ENCODE measurements around the gene NPIPA1.
"Not testable (repeated sequence)": the region's sequence is repeated elsewhere in the genome, so short reads cannot be mapped to it uniquely, and the experiment has no call there.

The NPIPA1 gene

DNA sequence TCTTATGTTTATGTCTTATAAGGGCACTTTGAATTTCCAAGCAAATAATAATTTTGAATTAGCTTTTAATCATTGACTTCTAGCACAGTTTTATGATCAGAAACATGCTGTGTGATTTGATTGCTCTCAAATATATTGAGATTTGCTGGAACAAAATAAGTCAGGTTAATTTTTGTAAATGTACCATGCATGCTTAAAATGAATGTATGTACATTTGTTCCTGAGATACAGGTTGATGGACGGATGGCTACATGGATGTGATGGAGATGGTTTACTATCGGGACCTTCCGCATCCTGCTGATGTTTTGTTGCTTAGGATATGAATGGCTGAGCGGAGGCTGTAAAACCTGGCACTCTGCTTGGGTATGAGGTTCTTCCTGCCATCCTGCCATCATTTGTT lies at the start of gene NPIPA1:
NPIPA1 (plus strand) TSS at position 301 of the 400 bp plus-strand sequence; CDS start at position 301, 0 bp downstream.
- H3K9me3 ChIP-seq (ENCODE audit: control insufficient read depth, low read depth, low read length); H3K27me3 ChIP-seq (ENCODE audit: control insufficient read depth, insufficient read depth, low read length); H3K4me1 ChIP-seq (ENCODE audit: control insufficient read depth, low read depth, low read length); H3K27ac ChIP-seq (ENCODE audit: low read length); H3K9ac ChIP-seq (ENCODE audit: low read length); H3K4me3 ChIP-seq (ENCODE audit: low read length); H3K36me3 ChIP-seq (ENCODE audit: control insufficient read depth, low read depth, low read length): not testable (repeated sequence)

DNA sequence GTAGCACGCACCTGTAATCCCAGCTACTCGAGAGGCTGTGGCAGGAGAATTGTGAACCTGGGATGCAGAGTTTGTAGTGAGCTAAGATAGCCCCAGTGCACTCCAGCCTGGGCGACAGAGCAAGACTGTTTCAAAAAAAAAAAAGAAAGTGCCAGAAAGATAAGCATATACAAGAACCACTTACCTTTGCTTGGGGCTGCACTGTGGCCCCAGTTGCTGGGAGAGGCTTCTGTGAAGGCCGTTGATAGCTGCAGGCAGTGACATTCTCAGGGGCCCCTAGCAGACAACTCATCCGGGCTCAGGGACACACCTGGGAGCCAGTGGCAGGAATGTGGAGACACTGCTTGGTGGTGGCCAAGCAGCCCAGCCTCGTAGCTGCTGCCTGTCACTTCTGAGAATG lies 45.1 kb upstream of the NPIPA1 start:
- not testable (repeated sequence) for H3K27ac ChIP-seq (ENCODE audit: low read length); H3K27me3 ChIP-seq (ENCODE audit: control insufficient read depth, insufficient read depth, low read length); H3K36me3 ChIP-seq (ENCODE audit: control insufficient read depth, low read depth, low read length); H3K4me1 ChIP-seq (ENCODE audit: control insufficient read depth, low read depth, low read length); H3K4me3 ChIP-seq (ENCODE audit: low read length); H3K9ac ChIP-seq (ENCODE audit: low read length); H3K9me3 ChIP-seq (ENCODE audit: control insufficient read depth, low read depth, low read length)

DNA sequence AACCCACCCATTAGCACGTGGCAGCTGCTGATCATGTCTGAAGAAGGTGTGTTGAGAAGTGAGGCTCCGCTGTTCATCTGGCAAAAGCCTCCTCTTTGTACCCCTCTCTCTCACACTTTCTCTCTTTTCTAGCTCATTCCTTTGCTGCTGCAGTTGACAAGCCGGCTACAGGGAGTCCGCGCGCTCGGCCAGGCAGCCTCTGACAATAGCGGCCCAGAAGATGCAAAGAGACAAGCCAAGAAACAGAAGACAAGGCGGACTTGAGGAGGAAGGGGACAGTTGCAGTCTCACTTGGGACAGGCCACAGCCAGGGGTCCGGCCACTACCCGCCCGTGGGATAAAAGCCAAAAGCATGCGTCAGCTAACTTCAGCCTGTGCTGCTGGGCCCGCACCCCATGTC lies 41.9 kb upstream of the NPIPA1 start:
- not testable (repeated sequence) for H3K9me3 ChIP-seq (ENCODE audit: control insufficient read depth, low read depth, low read length); H3K27ac ChIP-seq (ENCODE audit: low read length); H3K4me3 ChIP-seq (ENCODE audit: low read length); H3K27me3 ChIP-seq (ENCODE audit: control insufficient read depth, insufficient read depth, low read length); H3K36me3 ChIP-seq (ENCODE audit: control insufficient read depth, low read depth, low read length); H3K4me1 ChIP-seq (ENCODE audit: control insufficient read depth, low read depth, low read length); H3K9ac ChIP-seq (ENCODE audit: low read length)

DNA sequence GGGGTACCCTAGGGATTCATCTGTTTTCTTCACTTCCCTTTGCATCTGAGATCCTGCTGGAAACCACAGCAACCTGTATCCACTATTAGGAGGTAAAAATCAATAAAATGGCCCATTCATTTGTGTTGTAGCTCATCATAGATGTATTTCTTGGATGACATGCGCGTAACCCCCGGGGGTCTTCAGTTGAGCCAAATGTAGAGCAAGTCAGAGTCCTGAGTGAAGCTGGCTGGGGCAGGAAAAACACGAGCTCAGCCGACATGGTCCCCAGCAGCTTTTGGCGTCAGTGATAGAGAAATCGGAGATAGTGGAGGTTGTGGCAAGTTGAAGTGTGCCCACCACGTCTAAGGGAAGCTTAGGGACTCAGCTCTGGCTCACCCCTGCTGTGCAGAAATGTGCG lies 41.2 kb upstream of the NPIPA1 start:
- H3K27me3 ChIP-seq (ENCODE audit: control insufficient read depth, insufficient read depth, low read length); H3K4me1 ChIP-seq (ENCODE audit: control insufficient read depth, low read depth, low read length); H3K27ac ChIP-seq (ENCODE audit: low read length); H3K36me3 ChIP-seq (ENCODE audit: control insufficient read depth, low read depth, low read length); H3K9me3 ChIP-seq (ENCODE audit: control insufficient read depth, low read depth, low read length); H3K4me3 ChIP-seq (ENCODE audit: low read length); H3K9ac ChIP-seq (ENCODE audit: low read length): not testable (repeated sequence)

DNA sequence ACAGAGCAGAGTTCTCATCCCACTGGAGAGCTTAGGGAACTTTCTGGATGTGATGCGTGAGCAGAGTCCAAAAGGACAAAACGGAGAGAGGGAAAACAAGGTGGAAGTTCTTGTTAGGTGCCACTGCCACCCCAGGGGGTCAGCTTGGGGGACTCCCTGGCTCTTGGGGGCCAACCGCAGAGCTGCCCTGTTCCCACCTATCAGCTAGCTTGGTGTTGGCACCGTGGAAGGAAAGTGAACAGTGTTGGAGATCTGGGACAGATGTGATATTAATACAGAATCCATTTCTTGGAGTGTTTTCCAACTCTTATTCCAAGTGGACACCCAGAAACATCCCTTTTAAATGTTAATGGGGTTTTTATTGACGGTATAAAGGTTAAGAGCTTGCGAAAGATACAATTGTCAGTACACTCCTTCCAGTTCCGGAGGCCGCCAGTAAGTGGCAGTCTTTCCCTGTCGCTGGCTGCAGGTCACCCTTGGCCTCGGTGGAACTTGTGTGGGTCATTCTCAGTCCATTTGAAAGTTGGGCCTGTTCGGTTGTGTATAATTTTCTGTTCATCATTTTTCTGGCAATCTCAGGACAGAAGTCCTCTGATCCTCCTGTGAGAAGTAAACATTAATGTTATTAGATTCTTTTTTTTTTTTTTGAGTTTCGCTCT lies 40.1 kb upstream of the NPIPA1 start:
- not testable (repeated sequence) for H3K4me3 ChIP-seq (ENCODE audit: low read length); H3K4me1 ChIP-seq (ENCODE audit: control insufficient read depth, low read depth, low read length); H3K36me3 ChIP-seq (ENCODE audit: control insufficient read depth, low read depth, low read length); H3K9ac ChIP-seq (ENCODE audit: low read length); H3K27ac ChIP-seq (ENCODE audit: low read length); H3K27me3 ChIP-seq (ENCODE audit: control insufficient read depth, insufficient read depth, low read length); H3K9me3 ChIP-seq (ENCODE audit: control insufficient read depth, low read depth, low read length)

DNA sequence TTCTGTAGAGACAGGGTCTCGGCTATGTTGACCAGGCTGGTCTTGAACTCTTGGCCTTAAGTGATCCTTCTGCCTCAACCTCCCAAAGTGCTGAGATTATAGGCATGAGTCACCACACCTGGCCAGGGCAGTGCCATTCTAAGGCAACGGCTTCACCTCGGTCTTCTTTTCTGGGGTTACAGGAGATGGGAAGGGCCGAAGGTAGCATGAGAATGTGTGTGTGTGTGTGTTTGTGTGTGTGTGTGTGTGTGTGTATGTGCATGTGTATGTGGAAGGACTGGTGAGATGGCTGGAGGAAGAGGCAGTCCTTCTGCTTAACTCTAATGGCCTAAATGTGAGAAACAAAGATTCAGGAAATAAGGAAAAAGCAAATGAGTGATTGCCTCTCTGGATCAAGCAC lies 39.1 kb upstream of the NPIPA1 start:
- not testable (repeated sequence) for H3K4me1 ChIP-seq (ENCODE audit: control insufficient read depth, low read depth, low read length); H3K9me3 ChIP-seq (ENCODE audit: control insufficient read depth, low read depth, low read length); H3K36me3 ChIP-seq (ENCODE audit: control insufficient read depth, low read depth, low read length); H3K27me3 ChIP-seq (ENCODE audit: control insufficient read depth, insufficient read depth, low read length); H3K27ac ChIP-seq (ENCODE audit: low read length); H3K4me3 ChIP-seq (ENCODE audit: low read length); H3K9ac ChIP-seq (ENCODE audit: low read length)

DNA sequence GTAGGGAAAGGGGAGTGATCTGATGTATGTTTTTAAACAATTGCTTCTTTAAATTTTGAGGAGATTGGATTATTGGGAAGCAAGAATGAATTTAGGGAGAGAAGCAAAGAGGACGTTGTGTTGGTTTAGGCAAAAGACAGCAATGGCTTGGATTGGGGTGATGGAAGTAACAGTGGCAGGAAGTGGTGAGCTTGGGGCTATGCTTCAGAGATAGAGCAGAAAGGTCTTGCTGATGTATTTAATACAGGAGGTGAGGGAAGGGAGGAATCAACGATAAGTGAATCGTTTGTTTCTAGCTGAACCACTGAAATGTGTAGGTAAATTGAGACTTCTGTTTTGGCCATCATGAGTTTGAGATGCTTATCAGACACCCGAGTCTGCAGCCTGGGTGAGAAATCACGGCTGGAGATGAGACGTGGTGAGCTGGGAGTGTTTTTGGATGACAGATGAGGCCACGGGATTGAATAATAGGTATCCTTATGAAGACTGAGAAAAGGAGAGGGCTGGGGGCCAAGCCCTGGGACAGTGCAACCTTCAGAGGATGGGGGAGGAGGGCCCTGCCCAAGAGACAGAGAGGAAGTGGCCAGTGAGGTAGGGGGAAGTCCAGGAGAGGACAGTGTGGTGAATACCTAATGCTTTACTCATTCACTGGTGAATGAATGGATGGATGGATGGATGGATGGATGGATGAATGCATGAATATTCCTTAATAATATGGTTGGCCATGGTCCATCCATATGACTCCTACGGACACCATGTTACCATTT lies 33.9 kb upstream of the NPIPA1 start:
- not testable (repeated sequence) for H3K4me1 ChIP-seq (ENCODE audit: control insufficient read depth, low read depth, low read length); H3K9me3 ChIP-seq (ENCODE audit: control insufficient read depth, low read depth, low read length); H3K4me3 ChIP-seq (ENCODE audit: low read length); H3K27ac ChIP-seq (ENCODE audit: low read length); H3K36me3 ChIP-seq (ENCODE audit: control insufficient read depth, low read depth, low read length); H3K27me3 ChIP-seq (ENCODE audit: control insufficient read depth, insufficient read depth, low read length); H3K9ac ChIP-seq (ENCODE audit: low read length)

DNA sequence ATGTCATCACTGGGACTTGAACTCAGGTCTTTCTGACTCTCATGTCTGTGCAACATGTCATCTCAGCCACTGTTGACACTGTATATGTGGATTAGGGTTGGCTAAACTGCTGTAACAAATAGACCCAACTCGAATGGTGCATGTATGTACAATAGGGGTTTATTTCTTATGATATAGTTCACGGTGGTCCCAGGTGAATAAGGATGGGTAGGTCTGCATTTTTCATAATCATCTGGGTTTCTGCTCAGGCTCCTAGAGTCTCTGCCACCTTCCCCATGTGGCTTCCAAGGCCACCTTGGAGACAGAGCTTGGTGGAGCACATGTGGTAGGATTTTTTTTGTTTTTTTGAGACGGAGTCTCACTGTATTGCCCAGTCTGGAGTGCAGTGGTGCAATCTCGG lies 27.5 kb upstream of the NPIPA1 start:
- H3K9ac ChIP-seq (ENCODE audit: low read length); H3K36me3 ChIP-seq (ENCODE audit: control insufficient read depth, low read depth, low read length); H3K27me3 ChIP-seq (ENCODE audit: control insufficient read depth, insufficient read depth, low read length); H3K4me1 ChIP-seq (ENCODE audit: control insufficient read depth, low read depth, low read length); H3K27ac ChIP-seq (ENCODE audit: low read length); H3K9me3 ChIP-seq (ENCODE audit: control insufficient read depth, low read depth, low read length); H3K4me3 ChIP-seq (ENCODE audit: low read length): not testable (repeated sequence)

DNA sequence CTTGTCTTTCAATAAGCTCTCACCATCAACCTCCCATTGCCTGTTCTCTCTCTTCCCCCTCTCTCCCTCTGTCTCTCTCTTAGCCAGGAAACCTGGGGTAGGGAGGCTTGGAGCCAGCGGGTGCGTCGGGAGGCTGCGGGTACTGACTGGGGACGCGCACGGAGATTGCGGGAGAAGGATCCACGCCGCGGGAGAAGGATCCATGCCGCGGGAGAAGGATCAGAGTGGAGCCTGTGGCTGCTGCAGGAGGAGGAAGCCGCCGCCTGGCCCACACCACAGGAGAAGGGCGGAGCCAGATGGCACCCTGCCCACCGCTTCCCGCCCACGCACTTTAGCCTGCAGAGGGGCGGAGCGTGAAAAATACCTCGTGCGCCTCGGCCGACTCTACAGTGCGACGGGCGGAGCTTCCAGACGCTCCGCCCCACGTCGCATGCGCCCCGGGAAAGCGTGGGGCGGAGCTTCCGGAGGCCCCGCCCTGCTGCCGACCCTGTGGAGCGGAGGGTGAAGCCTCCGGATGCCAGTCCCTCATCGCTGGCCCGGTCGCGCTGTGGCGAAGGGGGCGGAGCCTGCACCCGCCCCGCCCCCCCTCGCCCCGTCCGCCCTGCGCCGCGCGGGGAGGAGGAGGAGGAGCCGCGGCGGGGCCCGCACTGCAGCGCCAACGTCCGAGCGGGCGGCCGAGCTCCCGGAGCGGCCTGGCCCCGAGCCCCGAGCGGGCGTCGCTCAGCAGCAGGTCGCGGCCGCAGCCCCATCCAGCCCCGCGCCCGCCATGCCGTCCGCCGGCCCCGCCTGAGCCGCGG lies 26.2 kb upstream of the NPIPA1 start:
- not testable (repeated sequence) for H3K9ac ChIP-seq (ENCODE audit: low read length); H3K36me3 ChIP-seq (ENCODE audit: control insufficient read depth, low read depth, low read length); H3K27ac ChIP-seq (ENCODE audit: low read length); H3K27me3 ChIP-seq (ENCODE audit: control insufficient read depth, insufficient read depth, low read length); H3K4me3 ChIP-seq (ENCODE audit: low read length); H3K4me1 ChIP-seq (ENCODE audit: control insufficient read depth, low read depth, low read length); H3K9me3 ChIP-seq (ENCODE audit: control insufficient read depth, low read depth, low read length)

DNA sequence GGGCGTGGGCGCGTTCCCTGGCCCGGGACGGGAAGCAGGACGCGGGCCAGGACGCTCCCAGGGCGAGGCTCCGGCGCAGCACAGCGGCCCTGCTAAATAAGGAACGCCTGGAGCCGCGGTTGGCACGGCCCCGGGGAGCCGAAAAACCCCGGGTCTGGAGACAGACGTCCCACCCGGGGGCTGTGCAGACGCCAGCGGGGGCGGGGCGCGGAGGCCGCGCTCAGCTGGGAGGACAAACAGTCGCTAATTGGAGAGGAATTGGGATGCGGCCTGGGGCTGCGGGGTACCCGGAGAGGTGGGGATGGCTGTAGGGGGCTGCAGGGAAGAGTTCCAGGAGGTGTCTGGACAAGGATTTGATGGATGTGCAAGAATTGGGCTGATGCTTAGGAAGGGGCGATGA lies 25.3 kb upstream of the NPIPA1 start:
- H3K9ac ChIP-seq (ENCODE audit: low read length); H3K4me3 ChIP-seq (ENCODE audit: low read length); H3K4me1 ChIP-seq (ENCODE audit: control insufficient read depth, low read depth, low read length); H3K27me3 ChIP-seq (ENCODE audit: control insufficient read depth, insufficient read depth, low read length); H3K27ac ChIP-seq (ENCODE audit: low read length); H3K9me3 ChIP-seq (ENCODE audit: control insufficient read depth, low read depth, low read length); H3K36me3 ChIP-seq (ENCODE audit: control insufficient read depth, low read depth, low read length): not testable (repeated sequence)

DNA sequence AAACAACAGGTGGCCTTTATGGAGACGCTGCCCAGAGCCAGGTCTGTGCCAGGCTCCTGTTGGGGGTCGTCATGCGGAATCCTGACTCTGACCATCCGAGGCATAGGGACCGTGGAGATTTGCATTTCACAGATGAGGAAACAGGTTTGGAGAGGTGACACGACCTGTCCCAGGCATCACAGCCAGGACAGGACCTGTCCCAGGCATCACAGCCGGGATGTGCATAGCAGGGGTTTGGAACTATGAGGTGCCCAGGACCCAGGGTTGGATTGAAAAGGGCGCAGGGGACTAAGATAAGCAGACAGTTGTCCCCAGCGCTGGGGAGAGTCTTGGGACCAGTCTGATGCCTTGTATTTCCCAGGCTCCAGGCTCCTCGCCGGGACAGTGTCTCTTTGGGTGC lies 24.7 kb upstream of the NPIPA1 start:
- not testable (repeated sequence) for H3K9me3 ChIP-seq (ENCODE audit: control insufficient read depth, low read depth, low read length); H3K4me1 ChIP-seq (ENCODE audit: control insufficient read depth, low read depth, low read length); H3K9ac ChIP-seq (ENCODE audit: low read length); H3K27me3 ChIP-seq (ENCODE audit: control insufficient read depth, insufficient read depth, low read length); H3K27ac ChIP-seq (ENCODE audit: low read length); H3K36me3 ChIP-seq (ENCODE audit: control insufficient read depth, low read depth, low read length); H3K4me3 ChIP-seq (ENCODE audit: low read length)

DNA sequence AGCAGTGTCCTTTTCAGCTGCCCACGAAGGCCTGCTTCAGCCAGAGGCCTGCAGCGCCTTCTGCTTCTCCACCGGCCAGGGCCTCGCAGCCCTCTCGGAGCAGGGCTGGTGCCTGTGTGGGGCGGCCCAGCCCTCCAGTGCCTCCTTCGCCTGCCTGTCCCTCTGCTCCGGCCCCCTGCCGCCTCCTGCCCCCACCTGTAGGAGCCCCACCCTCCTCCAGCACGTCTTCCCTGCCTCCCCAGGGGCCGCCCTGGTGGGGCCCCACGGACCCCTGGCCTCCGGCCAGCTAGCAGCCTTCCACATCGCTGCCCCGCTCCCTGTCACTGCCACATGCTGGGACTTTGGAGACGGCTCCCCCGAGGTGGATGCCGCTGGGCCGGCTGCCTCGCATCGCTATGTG lies 18.7 kb upstream of the NPIPA1 start:
- H3K4me3 ChIP-seq (ENCODE audit: low read length); H3K27ac ChIP-seq (ENCODE audit: low read length); H3K9me3 ChIP-seq (ENCODE audit: control insufficient read depth, low read depth, low read length); H3K27me3 ChIP-seq (ENCODE audit: control insufficient read depth, insufficient read depth, low read length); H3K36me3 ChIP-seq (ENCODE audit: control insufficient read depth, low read depth, low read length); H3K4me1 ChIP-seq (ENCODE audit: control insufficient read depth, low read depth, low read length); H3K9ac ChIP-seq (ENCODE audit: low read length): not testable (repeated sequence)

Measured in iPS-18a (cell line).